ENCODE data around the gene IDNK.

IDNK gene

DNA sequence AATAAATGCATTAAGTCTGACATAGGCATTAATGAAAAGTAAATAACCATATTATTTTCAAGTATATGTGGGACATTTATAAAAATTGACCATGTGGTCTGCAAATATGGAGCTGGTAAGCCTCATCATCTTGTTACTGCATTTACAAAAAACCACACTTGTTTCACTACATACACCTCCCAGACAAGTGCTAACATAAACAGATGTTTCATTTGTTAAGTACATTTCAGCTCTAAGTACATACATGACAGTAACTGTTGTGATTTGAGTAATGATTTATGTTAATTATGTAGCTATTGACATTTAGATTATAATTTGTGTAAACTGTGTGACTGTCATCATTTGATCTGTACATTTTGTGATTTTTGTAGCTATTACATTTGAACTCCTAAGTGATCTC lies 13.9 kb downstream of the IDNK start:
- DNase-seq: no peak

DNA sequence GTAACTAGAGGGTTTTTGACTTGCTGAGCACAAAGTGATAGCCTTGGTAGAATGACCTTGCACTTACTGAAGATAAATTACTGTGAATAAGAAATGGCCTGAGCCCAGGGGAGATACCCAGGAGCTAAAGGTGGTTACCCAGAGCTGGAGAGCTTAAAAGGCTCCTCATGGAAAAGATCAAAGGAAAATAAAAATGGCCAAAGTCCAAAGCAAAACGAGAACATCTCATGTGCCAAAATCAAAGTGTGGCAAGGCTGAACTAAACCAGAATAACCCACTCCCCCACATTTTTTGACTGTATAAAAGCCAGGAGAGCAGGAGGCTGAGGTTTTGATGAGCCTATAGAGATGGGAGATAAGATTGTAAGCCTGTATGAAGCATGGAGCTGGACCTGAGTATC lies 14.4 kb downstream of the IDNK start:
- DNase-seq: no peak

DNA sequence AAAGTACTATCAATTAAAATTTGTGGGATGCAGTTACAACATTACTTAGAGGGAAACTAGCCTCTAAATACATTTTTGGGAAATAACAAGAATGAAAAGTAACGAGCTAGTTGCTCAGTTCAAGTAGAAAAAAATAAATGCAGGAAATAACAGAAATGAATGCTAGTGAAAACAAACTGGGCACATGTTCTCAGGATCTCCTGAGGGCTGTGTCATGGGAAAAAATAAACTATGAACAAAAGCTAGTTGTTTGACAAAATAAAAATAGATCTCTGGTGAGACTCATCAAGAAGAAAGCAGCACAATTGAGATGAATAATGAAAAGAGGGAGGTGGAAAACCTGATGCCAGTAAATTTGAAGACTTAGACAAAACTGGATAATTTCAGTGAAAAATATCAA lies 16.3 kb downstream of the IDNK start:
- DNase-seq: no peak

DNA sequence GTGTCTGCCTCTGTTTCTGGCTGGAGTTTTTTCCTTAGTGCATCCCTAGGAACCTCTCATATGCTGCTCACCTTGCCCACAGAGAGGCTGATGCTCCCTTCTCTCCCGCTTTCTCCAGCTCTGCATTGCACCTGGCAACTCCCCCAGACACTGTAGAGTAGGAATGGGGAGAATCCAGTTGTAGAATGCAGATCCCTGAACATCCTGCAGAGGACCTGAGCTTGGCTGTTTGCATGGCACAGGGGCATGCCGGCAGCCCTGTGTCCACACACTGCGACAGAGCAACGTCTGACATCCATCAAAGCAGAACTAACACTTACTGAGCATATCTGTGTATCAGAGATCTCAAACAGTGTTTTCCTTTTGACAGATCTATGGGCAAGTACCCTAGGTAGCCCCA lies 19.9 kb downstream of the IDNK start:
- DNase-seq: no peak

DNA sequence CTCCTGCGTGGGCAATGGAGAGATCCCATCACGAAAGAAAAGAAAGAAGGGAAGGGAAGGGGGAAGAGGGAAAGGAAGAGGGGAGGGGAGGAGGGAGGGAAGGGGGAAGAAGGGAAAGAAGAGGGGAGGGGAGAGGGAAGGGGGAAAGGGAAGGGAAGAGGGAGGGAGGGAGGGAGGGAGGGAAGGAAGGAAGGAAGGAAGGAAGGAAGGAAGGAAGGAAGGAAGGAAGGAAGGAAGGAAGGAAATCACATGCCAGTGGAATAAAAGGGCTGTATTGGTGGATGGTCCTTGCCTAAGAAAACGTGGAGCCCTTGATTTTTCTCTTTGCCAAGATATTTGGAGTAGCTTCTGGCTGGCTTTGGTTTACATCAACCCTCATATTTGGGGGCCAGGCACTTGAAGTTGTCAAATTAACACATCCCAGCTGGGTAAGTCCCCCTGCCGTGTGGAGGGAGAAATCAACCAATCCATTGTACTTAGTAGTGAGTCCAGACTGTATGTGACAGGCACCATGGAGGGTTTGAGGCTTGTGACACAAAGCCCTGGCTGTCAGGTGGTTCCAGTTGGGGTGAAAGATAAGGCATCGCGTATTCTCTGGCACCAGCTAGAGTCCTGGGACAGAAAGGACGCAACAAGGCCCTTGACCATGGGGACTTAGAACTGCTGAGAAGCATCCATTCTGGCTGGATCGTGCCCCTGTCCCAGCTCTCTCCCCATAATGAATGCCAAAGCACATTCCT lies 23.7 kb downstream of the IDNK start:
- DNase-seq: no peak

DNA sequence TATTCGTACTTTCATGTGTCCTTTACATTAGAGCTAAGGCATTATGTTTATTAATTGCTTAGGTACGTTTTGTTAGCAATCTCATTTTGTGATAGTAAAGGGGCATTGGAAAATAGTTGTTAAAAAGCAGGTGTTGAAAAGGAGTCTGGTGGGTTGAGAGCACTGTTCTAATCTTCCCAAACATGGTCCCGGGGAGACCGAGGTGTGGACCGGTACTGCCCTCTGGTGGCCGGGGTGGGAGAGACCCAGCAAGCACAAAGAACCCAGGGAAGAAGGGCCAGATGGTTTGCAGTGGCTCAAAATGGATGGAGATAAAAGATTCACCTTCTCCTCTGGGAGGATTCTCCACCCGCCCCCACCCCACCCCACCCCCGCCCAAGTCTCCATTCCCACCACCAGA lies 26.1 kb downstream of the IDNK start:
- DNase-seq: no peak

DNA sequence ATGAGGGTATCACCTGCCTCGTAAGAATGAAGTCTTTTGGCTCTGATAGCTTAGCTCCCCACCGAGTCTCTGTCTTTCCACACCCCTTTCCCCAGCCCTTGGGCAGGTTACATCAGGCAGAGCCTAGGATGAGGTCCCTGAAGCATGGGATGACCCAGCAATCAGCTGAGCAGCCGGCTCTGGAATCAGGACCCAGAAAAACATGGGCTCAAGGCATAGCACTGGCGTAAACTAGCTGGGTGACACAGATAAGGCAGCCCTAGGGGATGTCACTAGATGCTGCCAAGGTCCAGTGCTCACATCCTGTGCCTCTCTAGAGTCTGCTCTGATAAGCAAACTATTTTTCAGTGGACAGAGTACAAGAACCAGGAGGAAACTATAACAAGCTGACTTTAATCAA lies 26.6 kb downstream of the IDNK start:
- no peak for DNase-seq

DNA sequence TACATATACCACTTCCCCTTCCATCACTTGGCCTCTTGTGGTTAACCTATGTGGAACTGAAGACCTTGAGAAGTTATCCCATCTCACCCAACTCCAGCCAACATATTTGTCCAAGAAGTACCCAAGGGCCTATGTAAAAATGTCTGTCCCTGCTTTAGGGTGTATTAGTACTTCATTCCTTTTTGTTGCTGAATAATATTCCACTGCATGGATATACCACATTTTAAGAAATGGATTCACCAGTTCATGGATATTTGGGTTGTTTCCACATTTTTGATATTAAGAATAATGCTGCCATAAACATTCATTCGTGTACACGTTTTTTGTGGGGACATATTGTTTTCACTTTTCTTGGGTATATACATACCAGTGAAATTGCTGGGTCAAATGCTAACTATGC lies 28.6 kb downstream of the IDNK start:
- no peak for DNase-seq

DNA sequence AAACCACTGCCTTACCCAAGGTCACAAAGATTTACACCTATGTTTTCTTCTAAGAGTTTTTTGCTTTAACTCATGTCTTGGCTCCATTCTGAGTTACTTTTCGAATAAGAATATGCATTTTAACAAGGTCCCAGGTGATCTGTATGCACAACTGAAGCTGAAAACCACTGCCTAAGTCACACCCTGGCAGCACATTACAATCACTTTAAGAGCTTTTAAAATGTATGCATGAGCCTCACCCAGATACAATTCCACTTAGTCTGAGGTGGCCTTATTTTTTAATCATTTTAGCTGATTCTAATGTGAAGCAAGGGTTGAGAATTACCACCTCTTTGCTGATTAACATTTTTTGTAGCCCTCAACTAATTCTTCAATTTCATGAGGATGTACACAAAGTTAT lies 29.5 kb downstream of the IDNK start:
- no peak for DNase-seq

DNA sequence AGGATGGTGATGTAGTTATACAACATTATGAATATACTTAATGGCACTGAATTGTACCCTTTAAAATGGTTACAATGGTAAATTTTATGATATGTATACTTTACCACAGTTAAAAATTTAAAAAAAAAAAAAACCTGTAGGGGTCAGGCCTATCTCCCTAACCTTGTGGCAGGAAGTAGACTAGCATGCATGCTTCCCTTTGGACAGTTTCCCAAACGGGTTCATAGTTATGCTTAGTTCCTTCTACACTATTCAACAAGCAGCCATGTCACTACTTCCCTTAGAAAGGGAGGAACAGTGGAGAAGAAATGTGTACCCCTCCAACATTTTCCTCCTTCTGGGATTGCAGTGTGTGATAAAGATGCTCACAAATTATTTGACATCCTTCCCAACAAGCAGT lies 32.5 kb downstream of the IDNK start:
- DNase-seq: no peak

DNA sequence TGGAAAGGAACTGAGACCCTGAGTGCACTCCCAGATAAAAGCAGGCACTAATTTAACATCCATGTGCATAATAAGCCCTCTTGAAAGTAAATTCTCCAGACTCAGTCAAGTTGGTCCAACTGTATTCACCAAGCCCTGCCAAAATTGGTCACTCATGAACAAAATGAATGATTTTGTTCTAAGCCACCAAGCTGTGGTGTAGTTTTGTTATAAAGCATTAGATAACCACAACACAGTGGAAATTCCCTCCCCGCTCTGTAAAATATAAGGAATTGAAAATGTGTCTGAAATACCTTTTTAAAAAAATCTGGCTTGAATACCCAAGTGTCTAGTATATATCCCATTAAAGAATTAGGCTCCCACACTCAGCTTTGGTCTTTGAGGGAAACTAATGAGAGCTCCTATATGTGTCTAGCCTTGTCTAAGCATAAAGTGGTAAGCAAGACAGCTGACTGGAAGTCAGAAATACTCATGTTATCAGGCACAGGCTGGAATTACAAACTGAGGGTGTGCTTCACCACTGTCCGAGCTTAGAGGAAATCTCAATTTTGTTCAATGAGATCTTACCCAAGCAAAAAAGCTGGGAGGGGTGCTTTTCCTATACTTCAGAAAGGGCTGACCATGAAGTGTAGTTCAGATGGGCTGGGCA lies 33.2 kb downstream of the IDNK start:
- DNase-seq: no peak

DNA sequence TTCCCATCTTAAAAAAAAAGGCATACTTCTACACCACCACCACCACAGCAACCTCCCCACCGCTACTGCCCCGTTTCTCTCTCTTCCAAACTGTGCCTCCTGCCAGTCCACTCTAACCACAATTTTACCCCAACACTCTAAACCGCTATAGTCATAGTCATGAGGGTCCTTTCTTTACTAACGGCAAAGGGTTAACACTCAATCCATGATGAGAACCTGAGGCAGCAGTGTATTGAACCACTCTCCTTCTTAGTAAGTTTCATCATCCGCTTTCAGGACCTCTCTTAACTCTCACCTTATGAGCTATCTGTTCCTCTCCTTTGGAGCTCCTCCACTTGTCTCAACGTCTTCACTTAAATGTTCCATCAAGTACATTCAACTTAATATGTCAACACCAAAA lies 34.0 kb downstream of the IDNK start:
- no peak for DNase-seq

DNA sequence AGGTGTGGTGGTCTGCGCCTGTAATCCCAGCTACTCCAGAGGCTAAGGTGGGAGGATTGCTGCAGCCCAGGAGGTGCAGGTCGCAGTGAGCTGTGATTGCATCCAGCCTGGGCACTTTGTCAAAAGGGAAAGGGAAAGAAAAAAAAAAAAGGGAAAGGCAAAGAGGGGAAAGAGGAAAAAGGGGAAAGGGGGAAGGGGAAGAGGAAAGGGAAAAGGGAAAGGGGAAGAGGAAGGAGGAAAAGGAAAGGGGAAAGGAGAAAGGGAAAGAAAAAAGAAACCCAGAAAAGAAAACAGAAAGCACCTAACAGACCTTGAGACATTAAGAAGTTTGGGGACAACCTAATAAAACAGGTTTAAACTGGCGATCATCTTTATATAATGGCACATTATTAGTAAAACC lies 40.0 kb downstream of the IDNK start:
- DNase-seq: no peak

DNA sequence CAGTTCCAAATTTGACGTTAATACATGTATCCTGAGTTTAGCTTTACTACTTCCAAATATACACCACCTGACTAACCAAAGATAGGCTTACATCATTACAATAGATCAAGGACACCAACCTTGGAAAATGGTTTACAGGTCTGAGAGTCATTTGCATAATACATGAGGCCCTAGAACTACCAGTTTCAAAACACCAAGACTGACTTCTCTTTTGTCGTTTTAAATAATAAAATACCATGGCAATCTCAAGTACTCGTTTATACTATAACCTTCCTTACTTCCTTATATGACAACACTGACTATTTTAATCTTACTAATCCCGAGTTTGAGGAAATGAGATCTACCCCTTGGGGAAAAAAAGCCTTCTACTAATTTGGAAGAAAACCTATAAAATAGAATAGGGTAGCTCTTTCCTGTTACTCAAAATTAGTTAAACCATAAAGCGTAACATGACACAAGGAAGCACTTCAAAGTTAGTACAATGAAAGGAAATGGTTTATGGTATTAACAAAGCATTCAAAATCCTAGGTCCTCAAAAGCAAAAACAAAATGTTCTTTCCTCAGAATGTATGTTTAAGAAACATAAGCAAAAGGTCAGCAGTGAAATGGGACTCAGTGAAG lies 42.7 kb downstream of the IDNK start:
- DNase-seq: no peak

DNA sequence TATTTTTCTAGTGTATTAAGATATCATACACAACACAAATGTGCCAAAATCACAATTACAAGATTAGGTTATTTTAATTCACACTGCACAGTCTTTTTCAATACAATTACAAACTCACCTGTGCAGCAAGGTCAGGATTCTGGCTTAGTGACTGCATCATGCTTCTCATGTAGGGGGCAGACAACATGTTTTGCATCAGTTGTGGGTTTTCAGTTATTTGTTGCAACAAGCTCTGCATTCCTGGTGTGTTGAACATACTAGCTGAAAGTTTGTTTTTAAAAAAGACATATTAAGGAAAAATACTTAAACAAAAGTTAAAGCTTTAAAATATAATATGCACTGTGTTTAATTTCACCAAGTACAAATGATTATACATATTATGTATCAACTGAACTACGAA lies 46.1 kb downstream of the IDNK start:
- no peak for DNase-seq

DNA sequence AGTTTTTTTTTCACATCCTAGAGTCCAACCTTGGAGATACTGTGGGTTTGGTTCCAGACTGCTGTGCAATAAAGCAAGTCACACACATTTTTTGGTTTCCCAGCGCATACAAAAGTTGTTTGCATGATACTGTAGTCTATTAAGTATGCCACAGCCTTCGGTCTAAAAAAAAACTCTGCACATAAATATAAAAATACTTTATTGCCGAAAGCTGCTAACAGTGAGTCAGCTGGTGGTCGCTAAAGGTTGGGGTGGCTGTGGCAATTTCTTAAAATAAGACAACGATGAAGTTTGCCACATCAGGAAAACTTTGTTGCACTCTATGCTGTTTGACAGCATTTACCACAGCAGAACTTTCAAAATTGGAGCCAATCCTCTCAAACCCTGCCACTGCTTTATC lies 47.4 kb downstream of the IDNK start:
- no peak for DNase-seq

DNA sequence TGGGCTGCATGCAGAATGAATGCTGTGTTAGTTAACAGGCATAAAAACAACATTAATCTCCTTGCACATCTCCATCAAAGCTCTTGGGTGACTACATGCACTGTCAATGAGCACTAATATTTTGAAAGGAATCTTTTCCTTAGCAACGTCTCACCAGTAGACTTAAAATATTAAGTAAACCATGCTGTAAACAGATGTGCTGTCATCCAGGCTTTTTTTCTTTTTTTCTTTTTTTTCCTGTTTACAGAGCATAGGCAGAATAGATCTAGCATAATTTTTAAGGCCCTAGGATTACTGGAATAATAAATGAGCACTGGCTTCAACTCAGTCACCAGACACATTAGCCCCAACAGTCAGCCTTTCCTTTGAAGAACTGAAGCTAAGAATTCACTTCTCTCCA lies 48.5 kb downstream of the IDNK start:
- DNase-seq: no peak

DNA sequence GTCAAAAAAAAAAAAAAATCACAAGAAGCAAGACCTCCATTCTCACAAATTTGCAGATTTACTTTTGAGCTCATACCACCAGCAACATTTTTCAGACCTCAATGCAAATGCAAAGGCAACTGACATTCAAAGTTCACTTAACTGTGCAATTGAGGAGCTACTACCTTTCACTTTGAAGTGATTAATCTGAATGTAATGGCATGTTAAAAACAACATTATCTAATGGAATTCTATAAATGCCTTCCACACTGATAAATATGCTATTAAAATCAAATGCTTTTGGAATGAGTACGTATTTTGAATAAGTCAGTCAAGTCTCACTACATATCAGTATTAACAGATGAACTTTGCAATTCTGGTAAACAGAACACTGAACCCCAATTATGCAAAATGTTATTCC lies 52.5 kb downstream of the IDNK start:
- no peak for DNase-seq

DNA sequence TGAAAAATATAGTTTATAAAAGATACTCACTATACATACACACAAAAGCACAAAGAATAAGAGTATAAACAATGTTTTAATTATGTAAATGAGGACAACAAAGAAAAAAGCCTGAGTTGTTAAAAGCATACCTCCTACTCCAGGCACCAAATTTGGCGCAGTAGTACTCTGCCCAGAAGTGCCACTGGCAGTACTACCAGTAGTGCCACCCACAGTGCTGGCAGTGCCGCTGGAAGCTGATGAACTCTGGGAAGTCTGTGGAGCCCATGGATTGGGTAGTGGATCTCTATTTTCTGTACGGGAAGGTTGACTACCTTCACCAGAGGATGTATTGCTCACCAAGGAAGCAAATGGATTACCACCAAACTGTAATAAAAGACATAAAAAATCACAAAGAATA lies 54.7 kb downstream of the IDNK start:
- DNase-seq: no peak

DNA sequence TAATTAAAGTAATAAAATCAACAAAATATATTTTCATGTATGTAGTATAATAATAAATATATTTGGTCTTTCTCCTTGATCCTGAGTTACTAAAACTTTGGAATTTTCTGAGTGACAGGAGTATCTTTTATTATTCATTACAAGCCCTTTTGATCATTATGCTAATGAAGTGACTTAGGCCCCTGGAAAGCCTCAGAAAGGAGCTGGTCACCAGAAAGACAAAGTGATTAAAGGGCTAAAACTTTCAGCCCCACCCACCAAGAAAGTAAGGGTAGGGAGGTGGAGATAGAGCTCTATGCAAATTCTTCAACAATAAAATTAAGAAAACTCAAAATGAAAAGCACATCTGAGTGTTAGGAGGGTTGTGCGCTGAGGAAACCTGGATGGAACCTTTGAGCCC lies 57.3 kb downstream of the IDNK start:
- DNase-seq: no peak

DNA sequence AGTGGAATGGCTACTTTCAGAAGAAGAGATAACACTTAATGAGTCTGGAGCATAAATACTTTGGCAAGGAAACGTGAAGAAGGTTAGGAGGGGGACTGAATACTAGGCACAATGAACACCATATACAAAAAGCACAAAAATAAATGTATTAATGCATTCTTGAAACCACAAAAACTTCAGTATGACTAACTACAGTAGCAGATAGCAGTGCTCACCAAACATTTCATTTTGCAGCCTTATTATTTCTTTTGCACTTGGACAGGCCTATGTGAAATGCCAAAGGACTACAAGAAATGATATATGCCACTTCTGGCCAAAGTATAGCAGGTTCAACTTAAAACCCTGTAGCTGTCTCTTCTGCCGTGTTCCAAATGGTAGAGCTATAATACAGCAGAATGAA lies 58.5 kb downstream of the IDNK start:
- DNase-seq: no peak

DNA sequence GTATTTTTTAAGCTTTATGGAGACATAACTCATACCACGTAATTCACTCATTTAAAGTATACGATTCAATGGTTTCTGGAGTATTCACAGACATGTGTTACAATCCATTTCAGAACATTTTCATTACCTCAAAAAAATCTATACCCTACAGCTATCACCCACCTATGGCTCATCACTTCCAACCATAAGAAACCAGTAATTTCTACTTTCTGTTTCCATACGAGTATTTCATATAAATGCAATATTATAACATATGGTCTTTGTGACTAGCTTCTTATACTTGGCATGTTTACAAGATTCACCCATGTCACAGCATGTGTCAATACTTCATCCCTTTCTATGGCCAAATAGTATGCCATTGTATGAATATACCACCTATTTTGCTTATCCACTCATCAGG lies 66.0 kb downstream of the IDNK start:
- no peak for DNase-seq

DNA sequence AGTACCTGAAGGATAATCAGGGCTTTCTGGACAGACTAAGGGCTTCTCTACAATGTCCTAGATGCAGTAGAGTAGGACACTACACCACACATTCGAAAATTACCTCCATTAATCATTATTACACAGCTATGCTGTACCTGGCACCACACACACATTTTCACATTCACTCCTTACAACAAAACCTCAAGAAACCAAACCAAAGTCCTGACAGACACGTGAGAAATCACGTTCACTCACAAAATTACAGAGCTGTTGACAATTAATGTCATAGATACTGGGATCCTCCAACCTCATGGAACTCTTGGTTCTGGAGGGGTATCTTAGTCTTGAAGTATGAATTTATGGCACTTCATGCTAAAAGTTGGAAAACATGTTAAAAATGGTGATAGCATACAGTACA lies 68.5 kb downstream of the IDNK start:
- no peak for DNase-seq
